ENCODE results near the gene PPFIBP1. TPM values are rescaled to one million over a fixed set of nuclear protein-coding genes. Genes with fewer than 3 reads are reported as not detected.

Gene PPFIBP1
- total RNA-seq, 3 donors from 2014 or later: 37.0 to 79.4 (median 40.4) TPM

GRCh38 chr12:27672643-27673042 is 148.6 kb downstream of the PPFIBP1 start:
- ATAC-seq (no peak), DNase-seq (no peak)
- Histone ChIP-seq H3K9me3 (no peaks in the 10 kb centered on the region), H3K36me3 (ENCODE audit: low read depth) (no peaks in the 10 kb centered on the region), H3K4me3 (no peak overlapping the region), H3K4me1 (ENCODE audit: low read depth) (no peaks in the 10 kb centered on the region)
- intact Hi-C loops (cut with DNase I, micrococcal nuclease): no loop called here
- TF ChIP-seq CTCF (IDR thresholded peaks at IDR 0.05): no peak

GRCh38 chr12:27673101-27673718 is 149.2 kb downstream of the PPFIBP1 start:
- intact Hi-C loops (cut with DNase I, micrococcal nuclease): no loop called here

GRCh38 chr12:27674989-27675388 is 151.0 kb downstream of the PPFIBP1 start:
- intact Hi-C loops (cut with DNase I, micrococcal nuclease): no loop called here
- H3K36me3 ChIP-seq (ENCODE audit: low read depth): no peaks in the 10 kb centered on the region
- no peaks in the 10 kb centered on the region for H3K4me1 ChIP-seq (ENCODE audit: low read depth)
- DNase-seq (no peak), ATAC-seq (no peak)
- no peak for TF ChIP-seq CTCF (IDR thresholded peaks at IDR 0.05)
- H3K4me3 ChIP-seq: no peak overlapping the region
- no peaks in the 10 kb centered on the region for H3K9me3 ChIP-seq

More at GRCh38 chr12:27673101-27673718, 149.2 kb downstream of the PPFIBP1 start:
- Histone ChIP-seq H3K9me3 (no peaks in the 10 kb centered on the region), H3K4me1 (ENCODE audit: low read depth) (no peaks in the 10 kb centered on the region), H3K4me3 (no peak overlapping the region), H3K36me3 (ENCODE audit: low read depth) (no peaks in the 10 kb centered on the region)
- ATAC-seq: no peak
- TF ChIP-seq CTCF (IDR thresholded peaks at IDR 0.05): no peak
- DNase-seq: no peak

- no peak for TF ChIP-seq CTCF (IDR thresholded peaks at IDR 0.05)
- Histone ChIP-seq H3K36me3 (ENCODE audit: low read depth) (no peaks in the 10 kb centered on the region), H3K9me3 (no peaks in the 10 kb centered on the region), H3K4me3 (no peak overlapping the region), H3K4me1 (ENCODE audit: low read depth) (peaks cover 16% of the 10 kb centered on the region)
- intact Hi-C loops (cut with DNase I, micrococcal nuclease): no loop called here
- DNase-seq: no peak
- ATAC-seq: peak; percentile 89
Measured at GRCh38 chr12:27680619-27681018, 156.6 kb downstream of the PPFIBP1 start.

- Histone ChIP-seq H3K4me3 (no peak overlapping the region), H3K9me3 (no peaks in the 10 kb centered on the region), H3K36me3 (ENCODE audit: low read depth) (no peaks in the 10 kb centered on the region), H3K4me1 (ENCODE audit: low read depth) (peaks cover 24% of the 10 kb centered on the region)
- no peak for TF ChIP-seq CTCF (IDR thresholded peaks at IDR 0.05)
- ATAC-seq (no peak), DNase-seq (no peak)
- intact Hi-C loops (cut with DNase I, micrococcal nuclease): no loop called here
Measured at GRCh38 chr12:27682534-27682933, 158.5 kb downstream of the PPFIBP1 start.

GRCh38 chr12:27685274-27685673 is 161.3 kb downstream of the PPFIBP1 start:
- peaks cover 24% of the 10 kb centered on the region for H3K4me1 ChIP-seq (ENCODE audit: low read depth)
- ATAC-seq: peak; percentile 54
- H3K36me3 ChIP-seq (ENCODE audit: low read depth): no peaks in the 10 kb centered on the region
- no peak overlapping the region for H3K4me3 ChIP-seq
- no peak for DNase-seq
- intact Hi-C loops (cut with DNase I, micrococcal nuclease): no loop called here
- no peak for TF ChIP-seq CTCF (IDR thresholded peaks at IDR 0.05)
- no peaks in the 10 kb centered on the region for H3K9me3 ChIP-seq

Measured in mucosa of descending colon (tissue), 3 donors.